GM23338 (cell line): ENCODE results near the gene SEMA3E. TPM values are rescaled to one million over a fixed set of nuclear protein-coding genes. Genes with fewer than 3 reads are reported as not detected.

ENCODE experiments used
- ATAC-seq: fragments of 200-7000 bp; cut with Tn5 transposase; 3 replicates; pipeline ENCODE4 v1.9.1; 2020
- DNase-seq: peaks from one replicate; pipeline ENCODE4 v3.0.0-alpha.2; 2015; ENCODE audit warnings: low spot score
- H2AFZ ChIP-seq: fragments of 200-600 bp; sonication (generic); 2 replicates; pipeline ENCODE4 v1.8.0; 2016; ENCODE audit warnings: antibody characterized with exemption, mild to moderate bottlenecking, moderate library complexity
- H3F3A ChIP-seq: fragments of 200-600 bp; sonication (generic); replicated peaks from 2 replicates; pipeline ENCODE4 v1.8.0; 2017; ENCODE audit warnings: antibody characterized with exemption, mixed run types, low read depth
- H3K27ac ChIP-seq: fragments of 200-600 bp; sonication (generic); 2 replicates; pipeline ENCODE4 v1.6.1; 2016; ENCODE audit warnings: low read depth
- H3K27me3 ChIP-seq: fragments of 200-600 bp; sonication (generic); 2 replicates; pipeline ENCODE4 v1.8.0; 2016; ENCODE audit warnings: mild to moderate bottlenecking, mixed run types, moderate library complexity; ENCODE audit not compliant: insufficient read depth
- H3K36me3 ChIP-seq: fragments of 200-600 bp; sonication (generic); 2 replicates; pipeline ENCODE4 v1.8.0; 2016; ENCODE audit warnings: mild to moderate bottlenecking; ENCODE audit not compliant: insufficient read depth
- H3K4me1 ChIP-seq: fragments of 200-600 bp; sonication (generic); 2 replicates; pipeline ENCODE4 v1.8.0; 2016; ENCODE audit warnings: mild to moderate bottlenecking, moderate library complexity; ENCODE audit not compliant: insufficient read depth
- H3K4me2 ChIP-seq: fragments of 200-600 bp; sonication (generic); 2 replicates; pipeline ENCODE4 v1.7.1; 2017; ENCODE audit warnings: mixed run types
- H3K4me3 ChIP-seq: fragments of 200-600 bp; sonication (generic); 2 replicates; pipeline ENCODE4 v1.6.1; 2016; ENCODE audit warnings: mixed run types
- H3K79me2 ChIP-seq: fragments of 200-600 bp; sonication (generic); replicated peaks from 2 replicates; pipeline ENCODE4 v1.8.0; 2017; ENCODE audit warnings: mild to moderate bottlenecking; ENCODE audit not compliant: insufficient read depth
- H3K9me2 ChIP-seq: fragments of 200-600 bp; sonication (generic); 2 replicates; pipeline ENCODE4 v1.8.0; 2017; ENCODE audit not compliant: insufficient read depth
- H4K20me1 ChIP-seq: fragments of 200-600 bp; sonication (generic); replicated peaks from 2 replicates; pipeline ENCODE4 v1.8.0; 2017; ENCODE audit warnings: mild to moderate bottlenecking; ENCODE audit not compliant: insufficient read depth
- H3K27ac Mint-ChIP-seq: 2 replicates; pipeline ENCODE4 v1.8.0; 2020; ENCODE audit warnings: inconsistent platforms, mild to moderate bottlenecking, moderate library complexity, mixed read lengths
- H3K27me3 Mint-ChIP-seq: 3 replicates; pipeline ENCODE4 v1.8.0; 2022; ENCODE audit warnings: low read depth, mild to moderate bottlenecking, moderate library complexity, mixed read lengths, inconsistent platforms; ENCODE audit not compliant: insufficient read depth, poor library complexity
- H3K36me3 Mint-ChIP-seq: 3 replicates; pipeline ENCODE4 v1.8.0; 2021; ENCODE audit warnings: low read depth, mild to moderate bottlenecking, inconsistent platforms, moderate library complexity, mixed read lengths
- H3K4me1 Mint-ChIP-seq: 3 replicates; pipeline ENCODE4 v1.8.0; 2020; ENCODE audit warnings: mild to moderate bottlenecking, inconsistent platforms, mixed read lengths
- H3K4me3 Mint-ChIP-seq: 3 replicates; pipeline ENCODE4 v1.8.0; 2021; ENCODE audit warnings: moderate library complexity, mild to moderate bottlenecking, inconsistent platforms, mixed read lengths
- H3K9me3 Mint-ChIP-seq: 3 replicates; pipeline ENCODE4 v1.8.0; 2020; ENCODE audit warnings: moderate library complexity, mild to moderate bottlenecking, inconsistent platforms, mixed read lengths
- EZH2 ChIP-seq: fragments of 200-600 bp; sonication (generic); IDR thresholded peaks from one replicate; pipeline ENCODE4 v1.8.0; 2017; ENCODE audit warnings: antibody characterized with exemption, mild to moderate bottlenecking, low read depth; ENCODE audit not compliant: unreplicated experiment
- EZH2phosphoT487 ChIP-seq: fragments of 200-600 bp; sonication (generic); IDR thresholded peaks from one replicate; pipeline ENCODE4 v1.8.1; 2018; ENCODE audit warnings: antibody characterized with exemption; ENCODE audit not compliant: unreplicated experiment
- NANOG ChIP-seq: IDR thresholded peaks from 2 replicates; pipeline ENCODE4 v1.6.1; 2016; ENCODE audit warnings: antibody characterized with exemption, borderline replicate concordance
- REST ChIP-seq: IDR thresholded peaks from one replicate; pipeline ENCODE4 v1.6.1; 2018; ENCODE audit warnings: antibody characterized with exemption; ENCODE audit not compliant: unreplicated experiment
- STAT1 ChIP-seq: IDR thresholded peaks from one replicate; pipeline ENCODE4 v1.6.1; 2016; ENCODE audit warnings: antibody characterized with exemption; ENCODE audit not compliant: unreplicated experiment
- ZNF462 ChIP-seq: fragments of 250-450 bp; sonication (Bioruptor Pico); IDR thresholded peaks from 2 replicates; pipeline ENCODE4 v1.5.0; 2020; ENCODE audit warnings: mild to moderate bottlenecking, moderate library complexity
- polyA plus RNA-seq: library from polyadenylated mRNA; unstranded; fragments of >200 nt; fragmentation: Nextera tagmentation; extraction: Ambion mirVana; gene quantifications from 2 replicates; pipeline ENCODE4 v1.2.1, GENCODE V29; 2016
- total RNA-seq: library from RNA; depleted of rRNA; stranded (reverse); fragments of >200 nt; shearing (Covaris generic); gene quantifications from 2 replicates; pipeline ENCODE4 v1.2.3, GENCODE V29; 2014

Gene SEMA3E
- total and polyA plus RNA-seq, 2 experiments from 2014 or later: 5.4 to 15.7 TPM

GRCh38 chr7:83486957-83487356 lies 162.0 kb downstream of the SEMA3E start:
- Mint-ChIP-seq H3K27me3 (no peaks in the 10 kb centered on the region), H3K36me3 (no peaks in the 10 kb centered on the region), H3K27ac (no peak overlapping the region), H3K9me3 (no peaks in the 10 kb centered on the region), H3K4me3 (no peak overlapping the region), H3K4me1 (peaks cover 3% of the 10 kb centered on the region; the same call in 2 of the 3 replicates)
- Histone ChIP-seq H3K9me2 (no peaks in the 10 kb centered on the region), H3K4me1 (0 out of 2 replicates have a peak, but pooled peaks cover 1% of the 10 kb centered on the region), H3K27me3 (no peaks in the 10 kb centered on the region), H3F3A (peaks cover 5% of the 10 kb centered on the region; the same call in 1 of the 2 replicates), H3K4me3 (no peak overlapping the region), H2AFZ (no peak overlapping the region), H3K79me2 (no peaks in the 10 kb centered on the region), H3K4me2 (no peak overlapping the region), H3K27ac (no peak overlapping the region), H3K36me3 (no peaks in the 10 kb centered on the region), H4K20me1 (no peaks in the 10 kb centered on the region)
- TF ChIP-seq STAT1 (no peak), EZH2phosphoT487 (no peak), REST (no peak), ZNF462 (CRISPR knock-in tag) (no peak), EZH2 (no peak), NANOG (no peak)
- ATAC-seq (no peak), DNase-seq (no peak)
